ENCODE data around the gene MINDY2. TPM values are rescaled to one million over a fixed set of nuclear protein-coding genes. Genes with fewer than 3 reads are reported as not detected.

MINDY2 gene
- total and polyA plus RNA-seq, 7 experiments from 2014 or later, result 8.9 to 16.6 (median 11.4) TPM

DNA sequence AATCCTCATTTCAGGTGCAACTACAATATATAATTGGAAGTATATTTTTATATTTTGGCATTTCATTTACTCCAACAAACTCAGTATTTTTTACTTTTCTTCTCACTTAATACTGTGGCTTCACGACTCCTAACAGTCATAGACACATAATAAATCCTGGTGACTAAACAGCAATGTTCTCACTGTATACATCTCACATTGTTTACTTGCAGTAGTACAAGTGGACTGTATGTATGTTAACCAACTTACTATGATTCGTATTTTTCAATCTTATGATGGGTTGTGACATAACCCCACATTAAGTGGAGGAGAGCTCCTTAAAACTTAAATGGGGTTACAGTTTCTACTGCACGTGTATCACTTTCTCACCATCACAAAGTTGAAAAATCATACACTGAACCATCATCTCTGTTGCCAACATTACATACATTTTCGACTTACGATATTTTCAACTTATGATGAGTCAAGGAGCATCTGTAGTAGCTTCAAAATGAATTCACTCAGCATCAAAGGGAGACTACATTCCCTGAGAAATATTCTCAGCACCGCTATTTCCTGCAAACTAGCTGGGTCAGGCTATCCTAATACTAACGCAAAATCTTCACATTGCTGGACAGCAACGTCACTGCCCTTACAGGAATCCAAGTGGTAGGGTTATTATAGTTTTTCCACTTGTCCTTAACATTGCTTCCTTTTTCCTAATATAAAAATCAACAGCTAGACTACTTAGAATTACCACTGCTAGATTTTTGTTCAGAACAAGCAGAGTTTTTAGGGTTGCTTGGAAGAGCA, 28.9 kb upstream of the MINDY2 start:
- no peaks in the 10 kb centered on the region for H3K9me3 ChIP-seq (ENCODE audit: control insufficient read depth in 2 of 3, low read length in 3 of 3)
- H3K4me3 ChIP-seq (ENCODE audit: low read length), result no peak overlapping the region
- H3K4me3 Mint-ChIP-seq, result peak overlapping the region in 7 of 10 donors; percentile 2 to 46 (median 29)
- no peaks in the 10 kb centered on the region for H3K9me3 Mint-ChIP-seq
- peak overlapping the region in 2 of 9 donors; percentile 0 to 1 for H3K27ac Mint-ChIP-seq
- H3K4me1 Mint-ChIP-seq, result peaks cover 49 to 92% (median 87%) of the 10 kb centered on the region in 7 donors
- peak; percentile 41 for ATAC-seq
- H3K36me3 Mint-ChIP-seq, result peaks cover 0 to 16% (median 3%) of the 10 kb centered on the region in 5 donors
- ChIA-PET POLR2A (interaction anchor here (0.7 kb wide), 1 partner anchor 7 kb away, joined by 3 read pairs; the partner anchor contains the start of gene ADAM10), CTCF (interaction anchor here (0.6 to 0.9 kb wide), 2 partner anchors 29 to 64 kb away, joined by 3 read pairs; partner anchors contain the start of gene MINDY2)
- intact Hi-C loops (cut with micrococcal nuclease), result loop anchor here (10.0 kb wide), 3 partner anchors 67 to 407 kb away; partner anchors contain the start of gene LIPC (in 1 of the 2)
- no peaks in the 10 kb centered on the region for H3K27me3 Mint-ChIP-seq
- DNase-seq, result no peak
- no peaks in the 10 kb centered on the region for H3K36me3 ChIP-seq (ENCODE audit: control insufficient read depth in 2 of 3, insufficient read depth in 3 of 3, low read length in 3 of 3)
- no peaks in the 10 kb centered on the region for H3K27me3 ChIP-seq (ENCODE audit: control insufficient read depth in 2 of 2, insufficient read depth in 2 of 2, low read length in 2 of 2)
- H3K27ac ChIP-seq (ENCODE audit: low read depth, low read length), result no peak overlapping the region
- peaks cover 16 to 26% of the 10 kb centered on the region in 2 donors for H3K4me1 ChIP-seq (ENCODE audit: control insufficient read depth in 2 of 2, insufficient read depth in 2 of 2, low read length in 2 of 2)

GRCh38 chr15:58742819-58743502, 28.1 kb upstream of the MINDY2 start:
- Mint-ChIP-seq H3K27ac (peak overlapping the region in 3 of 9 donors; percentile 0 to 38 (median 21)), H3K4me3 (peak overlapping the region in 8 of 10 donors; percentile 2 to 51 (median 26))
- H3K4me1 ChIP-seq (ENCODE audit: control insufficient read depth in 2 of 2, insufficient read depth in 2 of 2, low read length in 2 of 2), result peaks cover 15 to 33% of the 10 kb centered on the region in 2 donors

GRCh38 chr15:58746174-58746573, 24.9 kb upstream of the MINDY2 start:
- peak overlapping the region in 8 of 10 donors; percentile 22 to 67 (median 44) for H3K4me3 Mint-ChIP-seq
- Histone ChIP-seq H3K4me3 (ENCODE audit: low read length) (no peak overlapping the region), H3K27me3 (ENCODE audit: control insufficient read depth in 2 of 2, insufficient read depth in 2 of 2, low read length in 2 of 2) (no peaks in the 10 kb centered on the region), H3K27ac (ENCODE audit: low read depth, low read length) (no peak overlapping the region), H3K4me1 (ENCODE audit: control insufficient read depth in 2 of 2, insufficient read depth in 2 of 2, low read length in 2 of 2) (peaks cover 20 to 28% of the 10 kb centered on the region in 2 donors), H3K36me3 (ENCODE audit: control insufficient read depth in 2 of 3, insufficient read depth in 3 of 3, low read length in 3 of 3) (peaks cover 0 to 10% (median 0%) of the 10 kb centered on the region in 3 experiments), H3K9me3 (ENCODE audit: control insufficient read depth in 2 of 3, low read length in 3 of 3) (no peaks in the 10 kb centered on the region)
- no peaks in the 10 kb centered on the region for H3K9me3 Mint-ChIP-seq
- H3K36me3 Mint-ChIP-seq, result peaks cover 0 to 19% (median 3%) of the 10 kb centered on the region in 5 donors
- ATAC-seq, result no peak
- intact Hi-C loops (cut with micrococcal nuclease), result loop anchor here (5.0 to 10.0 kb wide), 9 partner anchors 39 to 519 kb away; partner anchors contain the start of gene LIPC (in 1 of the 2)
- H3K27ac Mint-ChIP-seq, result peak overlapping the region in 3 of 9 donors; percentile 2 to 41 (median 9)
- no peaks in the 10 kb centered on the region for H3K27me3 Mint-ChIP-seq
- H3K4me1 Mint-ChIP-seq, result peaks cover 49 to 78% (median 76%) of the 10 kb centered on the region in 7 donors
- CTCF ChIA-PET, result interaction anchor here (1.4 kb wide), 1 partner anchor 24 kb away, joined by 6 read pairs; the partner anchor contains the start of gene MINDY2
- no peak for DNase-seq
- POLR2A ChIA-PET, result no interaction called here

More at GRCh38 chr15:58742819-58743502, 28.1 kb upstream of the MINDY2 start:
- CTCF ChIA-PET, result interaction anchor here (0.6 to 0.9 kb wide), 3 partner anchors 28 to 900 kb away, joined by 3 to 4 read pairs (median 3); partner anchors contain the start of gene MINDY2
- POLR2A ChIA-PET, result interaction anchor here (0.5 to 1.3 kb wide), 2 partner anchors 28 to 1705 kb away, joined by 3 to 4 read pairs; partner anchors contain the start of gene MINDY2
- Histone ChIP-seq H3K27ac (ENCODE audit: low read depth, low read length) (no peak overlapping the region), H3K4me3 (ENCODE audit: low read length) (no peak overlapping the region), H3K27me3 (ENCODE audit: control insufficient read depth in 2 of 2, insufficient read depth in 2 of 2, low read length in 2 of 2) (no peaks in the 10 kb centered on the region), H3K36me3 (ENCODE audit: control insufficient read depth in 2 of 3, insufficient read depth in 3 of 3, low read length in 3 of 3) (no peaks in the 10 kb centered on the region), H3K9me3 (ENCODE audit: control insufficient read depth in 2 of 3, low read length in 3 of 3) (no peaks in the 10 kb centered on the region)
- H3K36me3 Mint-ChIP-seq, result peaks cover 0 to 18% (median 3%) of the 10 kb centered on the region in 5 donors
- H3K4me1 Mint-ChIP-seq, result peaks cover 47 to 92% (median 86%) of the 10 kb centered on the region in 7 donors
- DNase-seq (no peak), ATAC-seq (no peak)
- H3K27me3 Mint-ChIP-seq, result no peaks in the 10 kb centered on the region
- intact Hi-C loops (cut with micrococcal nuclease), result loop anchor here (10.0 kb wide), 3 partner anchors 68 to 408 kb away; partner anchors contain the start of gene LIPC (in 1 of the 2)
- no peaks in the 10 kb centered on the region for H3K9me3 Mint-ChIP-seq

DNA sequence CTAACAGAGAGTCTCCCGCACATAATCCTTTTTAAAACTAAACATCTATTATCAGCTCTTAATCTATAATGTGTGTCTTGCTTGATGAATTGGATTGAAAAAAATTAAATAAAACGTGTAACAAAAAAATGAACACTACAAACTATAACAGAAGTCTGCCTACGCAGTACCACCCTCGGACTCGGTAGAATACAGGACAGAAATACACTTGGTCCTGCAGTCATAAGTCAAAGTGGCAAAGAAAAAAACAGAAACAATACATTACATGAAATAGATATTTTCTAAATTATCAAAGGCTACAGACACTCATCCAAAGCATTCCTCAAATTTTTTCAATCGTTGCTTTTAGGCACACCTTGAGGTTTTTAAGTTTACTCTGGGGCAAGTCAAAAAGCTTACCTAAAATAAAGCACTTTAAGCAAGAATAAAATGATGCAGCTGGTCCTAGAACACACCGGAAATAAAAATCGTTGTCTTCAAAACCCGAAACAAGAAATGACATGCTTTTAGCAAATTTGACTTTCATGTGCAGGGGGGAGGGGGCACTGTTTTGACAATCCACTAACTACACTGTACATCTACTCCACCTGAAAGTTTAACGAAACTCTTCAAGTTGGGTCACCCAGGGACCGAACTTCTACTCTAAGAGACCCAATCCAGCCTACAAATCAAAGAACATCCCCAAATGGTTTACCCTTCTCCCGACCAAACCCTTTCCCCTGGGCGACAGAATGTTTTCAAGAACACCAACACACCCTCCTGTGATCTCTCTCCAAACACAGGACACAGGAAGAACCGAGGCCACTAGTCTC, 22.9 kb upstream of the MINDY2 start:
- POLR2A ChIA-PET, result interaction anchor here (0.6 to 2.5 kb wide), 3 partner anchors 9 to 23 kb away, joined by 3 to 11 read pairs (median 9); partner anchors contain the start of gene MINDY2
- Mint-ChIP-seq H3K4me3 (peak overlapping the region; percentile 89 to 99 (median 97)), H3K36me3 (peaks cover 0 to 17% (median 3%) of the 10 kb centered on the region in 5 donors), H3K4me1 (peaks cover 35 to 57% (median 56%) of the 10 kb centered on the region in 7 donors), H3K27ac (peak overlapping the region; percentile 84 to 95 (median 89)), H3K9me3 (no peaks in the 10 kb centered on the region), H3K27me3 (no peaks in the 10 kb centered on the region)
- H3K27ac ChIP-seq (ENCODE audit: low read depth, low read length), result peak overlapping the region; percentile 86
- peaks cover 0 to 10% (median 0%) of the 10 kb centered on the region in 3 experiments for H3K36me3 ChIP-seq (ENCODE audit: control insufficient read depth in 2 of 3, insufficient read depth in 3 of 3, low read length in 3 of 3)
- H3K27me3 ChIP-seq (ENCODE audit: control insufficient read depth in 2 of 2, insufficient read depth in 2 of 2, low read length in 2 of 2), result no peaks in the 10 kb centered on the region
- H3K9me3 ChIP-seq (ENCODE audit: control insufficient read depth in 2 of 3, low read length in 3 of 3), result no peaks in the 10 kb centered on the region
- ATAC-seq (no peak), DNase-seq (peak in 8 of 9 donors; percentile 37 to 70 (median 61))
- H3K4me3 ChIP-seq (ENCODE audit: low read length), result peak overlapping the region; percentile 66
- intact Hi-C loops (cut with micrococcal nuclease), result loop anchor here (2.0 to 10.0 kb wide), 13 partner anchors 13 to 941 kb away; partner anchors contain the start of genes BNIP2 (in 2 of the 2), LIPC (in 1 of the 2) and SLTM (in 1 of the 2)
- peaks cover 17 to 20% of the 10 kb centered on the region in 2 donors for H3K4me1 ChIP-seq (ENCODE audit: control insufficient read depth in 2 of 2, insufficient read depth in 2 of 2, low read length in 2 of 2)
- CTCF ChIA-PET, result interaction anchor here (0.6 to 1.0 kb wide), 2 partner anchors 520 to 1863 kb away, joined by 3 to 4 read pairs; no protein-coding TSS in a partner anchor

- Histone ChIP-seq H3K36me3 (ENCODE audit: control insufficient read depth in 2 of 3, insufficient read depth in 3 of 3, low read length in 3 of 3) (peaks cover 0 to 10% (median 0%) of the 10 kb centered on the region in 3 experiments), H3K4me1 (ENCODE audit: control insufficient read depth in 2 of 2, insufficient read depth in 2 of 2, low read length in 2 of 2) (peaks cover 17% of the 10 kb centered on the region in 2 donors), H3K9me3 (ENCODE audit: control insufficient read depth in 2 of 3, low read length in 3 of 3) (no peaks in the 10 kb centered on the region), H3K4me3 (ENCODE audit: low read length) (peak overlapping the region; percentile 66), H3K27me3 (ENCODE audit: control insufficient read depth in 2 of 2, insufficient read depth in 2 of 2, low read length in 2 of 2) (no peaks in the 10 kb centered on the region), H3K27ac (ENCODE audit: low read depth, low read length) (peak overlapping the region; percentile 86)
- Mint-ChIP-seq H3K27ac (peak overlapping the region; percentile 85 to 96 (median 94)), H3K27me3 (no peaks in the 10 kb centered on the region), H3K4me3 (peak overlapping the region; percentile 89 to 99 (median 98)), H3K9me3 (no peaks in the 10 kb centered on the region), H3K4me1 (peaks cover 31 to 52% (median 50%) of the 10 kb centered on the region in 7 donors), H3K36me3 (peaks cover 0 to 15% (median 1%) of the 10 kb centered on the region in 5 donors)
- intact Hi-C loops (cut with micrococcal nuclease), result loop anchor here (1.0 to 10.0 kb wide), 15 partner anchors 14 to 940 kb away; partner anchors contain the start of genes BNIP2 (in 2 of the 2), MINDY2 (in 2 of the 2), SLTM (in 2 of the 2) and LIPC (in 1 of the 2)
- ChIA-PET POLR2A (interaction anchor here (0.6 to 2.5 kb wide), 6 partner anchors 8 to 191 kb away, joined by 3 to 40 read pairs (median 8); partner anchors contain the start of gene MINDY2), CTCF (interaction anchor here (1.0 to 1.8 kb wide), 4 partner anchors 22 to 788 kb away, joined by 3 to 4 read pairs (median 3); partner anchors contain the start of gene MINDY2)
- peak; percentile 14 for ATAC-seq
- DNase-seq, result peak in 8 of 9 donors; percentile 31 to 54 (median 42)
These were observed 22.1 kb upstream of the MINDY2 start for GRCh38 chr15:58748852-58749531.

Measured in naive thymus-derived CD4-positive, alpha-beta T cell (primary cell).